GM21825 (cell line): ENCODE results near the gene SIAH3.
"Not testable (repeated sequence)": the region's sequence is repeated elsewhere in the genome, so short reads cannot be mapped to it uniquely, and the experiment has no call there.

Source experiments
- ATAC-seq: cut with Tn5 transposase; IDR thresholded peaks from one replicate; pipeline ENCODE4 v1.9.1; 2021; ENCODE audit warnings: mild to moderate bottlenecking, moderate library complexity; ENCODE audit not compliant: unreplicated experiment

SIAH3 gene

DNA sequence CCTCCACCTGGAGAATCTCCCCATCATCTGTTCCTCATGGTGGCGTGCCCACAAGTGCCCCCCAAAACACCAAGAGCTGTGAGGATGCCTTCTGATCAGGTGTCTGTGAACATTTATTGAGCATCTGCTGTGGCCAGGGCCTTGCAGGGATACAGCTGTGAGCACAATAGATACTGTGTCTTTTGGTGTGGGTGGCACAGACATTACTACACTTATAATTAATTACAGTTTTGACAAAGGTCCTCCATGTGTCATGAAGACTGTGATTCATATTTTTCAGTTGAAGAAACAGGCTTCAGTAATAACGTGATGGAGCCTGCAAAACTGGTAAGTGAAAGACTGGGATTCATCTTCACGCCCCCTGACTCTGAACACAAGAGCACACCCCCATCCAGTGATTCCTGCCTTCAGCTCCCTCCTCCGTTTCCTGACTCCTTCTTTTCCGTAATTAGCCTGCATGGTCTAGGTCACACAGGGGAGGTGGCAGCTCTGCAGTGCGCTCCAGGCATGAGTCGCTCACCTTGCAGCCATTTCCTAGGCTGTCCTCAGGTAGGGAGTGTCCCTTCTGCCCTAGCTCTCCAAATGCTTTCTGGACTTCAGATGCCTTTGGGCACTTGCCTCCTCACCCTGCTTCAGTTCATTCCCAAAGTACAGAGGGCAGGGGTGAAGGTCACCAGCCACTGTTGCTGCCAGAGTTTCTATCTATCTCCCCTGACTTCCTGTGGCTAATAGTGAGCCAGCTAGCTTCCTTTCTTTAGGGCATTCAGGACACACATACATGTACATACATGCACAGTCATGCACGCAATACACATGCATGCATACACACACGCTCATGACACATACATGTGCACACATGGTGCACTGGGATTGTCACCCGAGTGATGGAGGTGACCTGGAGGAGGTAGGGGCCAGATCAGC, 66.5 kb downstream of the SIAH3 start:
- no peak for ATAC-seq

DNA sequence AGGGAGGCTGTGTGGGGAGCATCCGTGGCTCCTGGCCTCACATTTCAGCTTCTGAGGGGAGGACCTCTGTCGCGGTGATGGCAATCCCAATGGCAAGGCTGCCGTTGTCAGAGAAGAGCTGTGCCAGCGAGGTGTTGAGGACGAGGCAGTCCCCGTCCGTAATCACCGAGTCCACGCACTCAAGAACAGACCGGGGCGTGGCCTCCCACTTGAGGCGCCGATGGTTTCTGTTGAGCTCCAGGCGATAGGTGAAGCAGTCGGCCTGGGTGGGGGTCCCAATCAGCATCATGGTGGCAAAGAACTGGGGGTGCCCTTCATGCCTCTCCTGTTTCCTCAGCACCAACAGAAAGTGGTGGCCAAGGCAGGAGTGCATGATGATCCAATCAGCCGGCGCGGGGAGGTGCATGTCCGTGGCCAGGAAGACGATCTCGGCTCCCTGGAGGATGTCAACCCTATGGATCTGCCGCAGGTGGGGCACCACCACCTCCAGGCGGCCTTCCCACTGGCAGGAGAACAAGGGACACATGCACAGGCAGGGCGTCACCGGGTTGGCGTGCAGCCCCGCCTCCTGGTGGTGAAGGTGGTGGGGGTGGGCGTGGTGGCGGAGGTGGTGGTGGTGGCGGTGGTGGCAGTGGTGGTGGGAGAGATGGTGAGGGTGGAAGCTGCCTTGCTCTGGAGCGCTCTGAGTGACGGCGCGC, 68.1 kb downstream of the SIAH3 start:
- no peak for ATAC-seq

DNA sequence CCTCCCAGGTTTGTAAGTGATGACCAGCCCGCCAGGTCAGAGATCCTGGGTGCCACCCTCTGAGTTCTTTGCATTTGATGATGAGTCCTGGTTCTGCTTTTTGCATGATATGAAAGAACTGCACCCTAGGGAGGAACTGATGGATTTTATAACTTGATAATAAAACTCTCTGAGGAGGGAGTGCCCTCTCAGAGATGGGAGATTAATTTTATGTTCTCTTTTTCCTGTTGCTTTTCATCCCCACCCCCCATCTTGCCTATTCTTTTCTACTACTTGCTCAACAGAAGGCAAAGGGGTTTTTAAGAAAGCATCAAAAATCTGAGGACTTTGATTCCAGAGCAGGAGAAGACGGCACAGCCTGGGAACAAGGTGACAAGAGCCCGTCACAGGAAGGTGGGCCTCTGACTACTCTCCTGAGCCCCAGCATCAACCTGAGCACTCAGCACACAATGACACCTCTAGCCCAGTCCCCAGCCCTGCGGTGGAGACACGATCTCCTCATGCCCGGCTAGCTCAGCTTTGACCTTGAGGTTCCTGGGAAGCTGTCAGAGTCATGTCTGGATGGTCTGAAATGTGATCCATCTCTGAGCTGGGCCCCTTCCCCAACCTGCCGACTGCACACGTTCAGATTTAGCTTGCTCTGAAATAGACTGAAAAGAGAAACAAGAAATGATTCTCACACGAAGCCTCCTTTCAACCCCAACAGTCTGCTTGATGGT, 69.1 kb downstream of the SIAH3 start:
- ATAC-seq: no peak

DNA sequence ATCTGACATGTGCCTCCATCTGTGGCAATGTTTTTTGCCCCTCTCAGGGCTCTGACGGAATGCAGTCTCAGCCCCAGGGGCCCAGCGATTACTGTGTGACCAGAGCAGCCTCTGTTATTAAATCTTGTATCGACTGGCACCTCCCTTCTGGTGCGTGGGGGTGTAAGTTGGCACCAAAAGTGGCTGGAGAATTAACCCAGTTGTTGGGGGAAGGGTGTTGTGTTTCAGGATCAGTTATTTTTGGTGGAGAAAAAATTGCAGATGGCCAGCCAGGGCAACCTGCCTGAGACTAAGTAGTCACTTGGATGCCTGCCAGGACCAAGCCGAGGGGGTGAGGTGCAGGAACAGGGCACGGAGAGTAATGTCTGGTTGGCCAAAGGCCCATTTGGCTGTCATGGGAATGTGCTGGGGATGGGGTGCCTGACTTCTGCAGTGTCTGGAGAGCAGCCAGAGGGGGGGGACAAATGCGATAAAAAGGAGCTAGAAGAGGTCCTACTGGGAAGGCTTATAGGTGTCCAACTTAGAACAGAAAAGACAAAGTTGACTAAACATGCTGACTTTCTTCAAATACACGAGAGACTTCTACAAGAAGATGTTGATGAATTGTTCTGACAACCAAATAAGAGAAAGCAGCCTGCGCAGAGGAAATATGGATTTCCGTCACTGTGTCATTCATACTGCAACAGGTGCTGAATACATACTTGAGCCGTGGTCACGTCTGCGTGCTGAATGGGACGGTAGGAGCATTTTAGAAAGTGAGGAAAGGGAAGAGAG, 69.8 kb downstream of the SIAH3 start:
- ATAC-seq: no peak

DNA sequence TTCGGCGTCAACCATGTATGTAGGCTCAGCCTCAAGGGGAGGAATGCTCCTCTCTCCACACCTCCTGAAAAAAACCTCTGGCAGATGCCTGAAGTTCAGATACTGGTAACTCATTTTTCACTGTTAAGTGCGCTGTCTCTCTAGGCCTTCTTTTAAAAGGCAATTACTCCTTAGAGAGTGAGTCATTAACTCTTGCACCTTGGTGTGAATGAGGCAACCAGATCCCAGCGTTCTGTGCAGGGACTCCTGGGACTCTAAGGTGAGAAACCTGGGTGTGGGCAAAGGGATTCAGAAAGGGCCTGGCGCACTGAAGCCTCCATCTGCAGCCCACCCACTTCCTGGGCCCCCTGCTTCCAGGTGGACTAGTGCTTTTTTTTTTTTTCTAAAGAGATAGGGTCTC, 71.7 kb downstream of the SIAH3 start:
- no peak for ATAC-seq

DNA sequence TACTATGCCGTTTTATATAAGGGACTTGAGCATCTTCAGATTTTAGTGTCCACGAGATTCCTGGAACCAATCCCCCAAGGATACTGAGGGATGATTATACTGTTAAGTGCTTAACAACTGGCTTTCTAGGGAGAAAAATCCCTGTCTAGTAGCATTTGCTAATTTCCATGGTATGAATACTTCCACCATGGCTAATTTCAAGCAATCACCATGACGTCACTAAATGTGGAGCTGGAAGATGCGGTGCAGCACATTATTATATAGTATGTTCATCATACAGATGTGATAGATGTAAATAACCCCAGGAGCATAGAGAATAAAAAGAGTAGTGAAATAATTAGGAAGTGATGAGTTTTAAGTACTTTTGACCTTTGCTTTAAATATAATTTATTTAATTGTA, 72.7 kb downstream of the SIAH3 start:
- no peak for ATAC-seq

DNA sequence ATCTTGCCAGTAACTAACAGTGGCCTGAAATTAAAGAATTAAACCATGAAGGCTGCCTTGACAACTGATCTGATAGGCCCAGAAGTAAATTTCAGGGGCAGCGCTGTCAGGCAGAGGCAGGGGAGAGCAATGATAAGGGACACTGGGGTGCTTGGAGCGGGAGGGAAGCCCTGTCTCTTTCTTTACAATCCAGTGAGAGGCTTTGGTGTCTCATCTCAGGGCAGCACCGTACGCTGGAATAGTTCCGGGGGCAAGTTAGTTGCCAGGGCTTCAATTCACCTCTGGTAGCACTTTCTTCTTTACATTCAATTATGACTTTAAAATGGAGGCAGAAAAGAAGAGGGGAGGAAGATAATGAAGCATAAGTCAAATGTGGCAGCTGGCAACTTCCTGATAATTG, 74.8 kb downstream of the SIAH3 start:
- ATAC-seq: no peak

DNA sequence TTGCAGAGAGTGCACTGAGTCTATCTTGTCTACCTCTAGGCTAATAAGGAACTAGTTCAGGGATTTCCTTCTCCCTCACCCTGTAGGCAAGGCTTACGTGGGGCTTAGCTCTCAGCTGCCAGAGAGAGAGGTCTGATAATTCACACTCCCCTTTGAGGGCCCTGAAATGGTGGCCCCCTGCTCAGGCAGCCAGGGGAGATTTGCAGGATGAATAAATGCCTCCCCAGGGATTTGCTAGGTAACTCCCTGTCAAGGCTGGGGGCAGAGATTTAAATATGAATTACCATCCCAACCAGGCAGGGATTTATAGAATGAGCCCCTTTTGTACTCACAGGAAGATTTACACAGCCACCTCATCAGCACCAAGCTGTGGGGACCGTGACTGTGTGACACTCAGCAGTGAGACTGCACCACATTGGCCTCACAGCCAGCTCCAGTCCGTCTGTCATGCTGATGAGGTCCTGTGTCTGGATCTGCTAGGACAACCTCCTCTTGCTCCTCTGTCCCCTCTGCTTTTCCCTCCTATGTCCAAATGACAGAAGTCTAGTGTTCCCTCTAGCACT, 76.1 kb downstream of the SIAH3 start:
- ATAC-seq: no peak

DNA sequence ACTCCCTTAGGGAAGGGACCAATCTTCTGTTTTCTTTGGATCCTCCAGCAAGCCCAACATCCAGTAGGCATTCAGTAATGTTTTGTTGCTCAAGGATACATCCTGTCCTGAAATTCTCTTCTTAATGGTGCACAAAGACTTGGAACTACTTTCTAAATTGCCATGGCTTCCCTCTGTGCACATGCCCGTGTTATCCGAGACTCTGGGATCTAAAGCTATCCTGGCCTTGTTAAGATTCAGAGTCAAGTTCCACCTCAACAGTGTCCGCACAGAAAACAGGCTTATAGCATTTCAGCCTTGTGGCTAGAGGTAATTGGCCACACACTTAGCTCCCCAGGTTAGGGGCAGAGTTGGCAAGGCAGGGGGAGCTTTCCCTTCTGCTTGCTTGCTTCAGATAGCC, 77.6 kb downstream of the SIAH3 start:
- ATAC-seq: no peak

DNA sequence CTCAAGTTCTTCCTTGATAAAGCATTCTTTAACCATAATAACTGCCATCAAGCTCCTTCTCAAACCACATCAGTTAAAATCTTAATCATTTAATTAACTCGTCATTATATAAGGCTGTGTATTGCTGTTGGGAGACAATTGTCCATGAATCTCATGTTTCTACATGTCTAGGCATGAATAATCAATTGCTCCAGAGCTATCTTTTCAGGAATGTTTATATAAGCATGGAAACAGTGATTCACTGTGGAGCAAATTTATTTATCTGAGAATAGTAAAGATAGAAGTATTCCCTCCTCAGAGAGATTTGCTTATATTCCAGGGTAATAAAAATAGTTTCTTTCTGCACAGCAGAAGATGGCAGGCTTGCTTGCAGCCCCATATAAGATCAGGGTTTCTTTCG, 78.3 kb downstream of the SIAH3 start:
- no peak for ATAC-seq

DNA sequence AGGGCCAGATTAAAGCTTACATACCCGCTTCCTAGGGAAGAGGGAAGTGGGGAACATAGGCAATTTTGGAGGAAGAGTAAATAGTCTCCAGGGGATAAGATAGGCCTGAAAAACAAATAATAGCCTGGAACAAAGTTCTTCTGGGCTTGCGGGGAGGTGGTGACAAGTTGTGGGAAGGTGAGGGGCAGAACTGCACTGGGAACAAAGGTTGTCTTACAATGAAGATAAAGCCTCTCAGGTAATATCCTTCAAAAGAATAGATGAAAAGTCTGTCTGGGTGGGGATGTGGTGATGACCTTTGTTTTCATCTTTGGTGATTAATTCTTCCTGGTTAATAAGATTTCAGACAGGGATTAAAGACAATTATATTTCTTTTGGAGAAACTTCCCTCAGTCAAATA, 80.7 kb downstream of the SIAH3 start:
- ATAC-seq: no peak

DNA sequence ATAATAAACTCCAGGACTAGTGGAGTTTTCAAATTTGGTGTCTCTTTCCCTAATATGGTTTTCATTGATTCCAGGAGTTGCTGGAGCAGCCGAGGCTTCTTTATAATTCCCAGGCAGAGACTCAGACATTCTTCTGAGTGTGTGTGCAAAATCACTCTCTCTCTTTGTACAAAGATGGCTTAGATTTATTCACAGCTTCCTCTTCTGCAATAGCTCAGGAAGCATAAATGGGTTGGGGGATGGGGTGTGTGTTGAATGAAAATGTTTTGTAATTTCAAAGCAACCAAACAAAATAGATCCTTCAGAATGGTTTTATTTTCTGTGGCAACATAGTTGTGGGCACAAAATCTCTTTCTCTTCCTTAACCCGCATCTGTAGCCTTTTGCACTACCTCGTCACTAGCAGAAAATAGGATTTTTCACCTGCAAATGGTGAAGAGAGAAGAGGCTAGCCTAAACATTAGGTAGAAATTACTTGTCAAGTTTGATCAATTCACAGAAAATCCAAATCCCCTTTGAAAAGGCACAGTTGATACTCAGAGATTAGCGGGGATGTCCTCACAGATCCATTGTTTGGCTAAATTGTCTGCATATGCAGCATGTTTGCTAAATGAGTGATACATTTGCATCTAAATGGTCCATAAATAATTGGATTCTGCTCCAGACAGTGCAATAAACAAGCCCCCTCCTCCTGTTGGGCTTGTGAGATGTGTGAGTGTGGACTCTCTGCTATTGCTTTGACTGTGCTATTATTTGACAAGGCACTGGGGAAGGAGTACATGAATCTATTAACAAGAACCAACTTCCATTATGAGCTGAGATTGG, 82.7 kb downstream of the SIAH3 start:
- ATAC-seq: no peak

DNA sequence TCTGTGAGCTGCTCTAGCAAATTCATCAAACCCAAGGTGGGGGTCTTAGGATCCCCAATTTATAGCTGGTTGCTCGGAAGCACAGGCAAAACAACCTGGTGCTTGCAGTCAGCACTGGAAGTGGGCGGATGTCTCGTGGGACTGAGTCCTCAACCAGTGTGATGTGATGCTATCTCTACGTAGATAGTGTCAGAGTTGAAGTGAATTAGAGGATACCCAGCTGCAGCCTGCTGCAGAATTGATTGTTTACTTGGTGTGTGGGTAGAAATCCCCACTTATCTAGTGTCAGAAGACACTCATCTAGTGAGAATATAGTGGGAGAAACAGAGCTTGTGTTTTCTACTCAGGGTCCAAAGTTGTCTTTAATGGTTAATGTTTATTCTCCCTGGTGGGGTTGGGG, 86.1 kb downstream of the SIAH3 start:
- no peak for ATAC-seq

DNA sequence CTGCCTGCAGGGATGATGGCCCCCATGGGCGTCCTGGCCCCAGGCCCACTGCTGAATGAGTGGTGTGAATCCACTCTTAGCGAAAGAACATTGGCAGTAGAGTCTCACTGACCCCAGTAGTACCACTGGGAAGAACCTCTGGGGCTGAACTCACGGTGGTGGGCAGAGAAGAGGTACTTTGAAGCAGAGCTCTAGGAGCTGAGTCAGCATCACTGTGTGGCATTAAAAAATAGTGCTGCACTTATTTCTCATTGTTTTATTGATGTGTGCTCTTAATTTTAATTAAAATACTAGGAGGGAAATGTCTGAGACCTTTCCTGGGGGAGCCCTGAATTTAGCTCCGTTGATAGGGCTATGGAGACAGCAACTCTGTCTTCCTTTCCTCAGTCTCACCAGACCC, 88.1 kb downstream of the SIAH3 start:
- ATAC-seq: no peak

DNA sequence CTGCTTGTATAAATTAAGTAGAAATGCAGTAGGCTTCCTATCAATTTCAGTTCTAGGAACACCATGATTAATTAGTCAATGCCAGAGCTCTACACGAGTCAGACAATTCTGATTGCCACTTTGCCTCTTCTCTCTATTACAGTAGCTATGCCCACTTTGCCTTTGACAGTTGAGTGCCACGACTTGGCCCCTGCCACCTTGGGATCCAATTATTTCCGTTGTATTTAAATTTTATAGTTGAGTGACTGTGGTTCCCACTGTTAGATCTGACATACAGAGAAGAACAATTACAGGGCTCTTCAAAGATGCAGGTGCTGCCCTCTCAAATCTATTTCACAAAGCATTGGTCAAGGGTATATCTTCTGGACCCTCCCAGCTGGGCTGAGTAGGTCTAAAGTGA, 94.0 kb downstream of the SIAH3 start:
- not testable (repeated sequence) for ATAC-seq

DNA sequence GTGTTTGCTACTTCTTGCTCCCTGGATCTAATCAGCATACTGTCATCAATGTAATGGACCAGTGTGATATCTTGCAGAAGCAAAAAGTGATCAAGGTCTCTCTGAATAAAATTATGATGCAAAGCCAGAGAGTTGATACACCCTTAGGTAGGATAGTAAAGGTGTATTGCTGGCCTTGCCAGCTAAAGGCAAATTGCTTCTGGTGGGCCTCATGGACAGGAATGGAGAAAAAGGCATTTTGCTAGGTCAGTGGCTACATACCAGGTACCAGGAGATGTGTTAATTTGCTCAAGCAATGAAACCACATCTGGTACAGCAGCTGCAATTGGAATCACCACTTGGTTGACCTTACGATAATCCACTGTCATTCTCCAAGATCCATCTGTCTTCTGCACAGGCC, 95.1 kb downstream of the SIAH3 start:
- not testable (repeated sequence) for ATAC-seq

DNA sequence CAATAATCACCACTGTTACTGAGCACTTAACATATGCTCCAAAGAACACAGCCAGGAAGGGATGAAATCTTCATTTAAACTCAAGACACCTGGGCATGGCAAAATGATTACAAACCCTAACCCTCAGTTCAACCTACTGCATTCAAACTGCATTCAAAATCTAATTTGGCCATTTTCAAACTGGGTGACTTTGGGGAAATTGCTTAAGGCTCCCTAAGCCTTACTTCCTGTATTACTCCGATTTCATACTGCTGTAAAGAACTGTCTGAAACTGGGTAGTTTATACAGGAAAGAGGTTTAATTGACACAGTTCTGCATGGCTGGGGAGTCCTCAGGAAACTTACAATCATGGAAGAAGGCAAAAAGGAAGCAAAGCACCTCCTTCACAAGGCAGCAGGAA, 99.0 kb downstream of the SIAH3 start:
- no peak for ATAC-seq

DNA sequence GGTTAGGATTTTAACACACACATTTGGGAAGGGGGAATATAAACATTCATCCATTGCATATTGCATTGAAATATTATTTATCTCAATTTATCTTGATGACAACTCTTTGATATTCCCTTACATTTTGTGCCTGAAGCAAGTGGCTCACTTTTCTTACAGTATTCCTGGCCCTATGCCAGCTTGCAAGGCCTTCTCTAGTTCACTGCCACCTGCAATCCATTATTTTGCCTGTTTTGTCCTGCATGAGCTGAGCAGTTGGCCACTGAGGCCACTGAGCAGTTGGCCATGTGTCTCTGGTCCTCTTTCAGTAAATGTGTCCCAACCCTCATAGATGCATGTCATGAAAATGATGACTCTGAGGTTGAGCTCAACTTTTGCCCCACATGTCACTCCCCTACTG, 99.7 kb downstream of the SIAH3 start:
- ATAC-seq: no peak

DNA sequence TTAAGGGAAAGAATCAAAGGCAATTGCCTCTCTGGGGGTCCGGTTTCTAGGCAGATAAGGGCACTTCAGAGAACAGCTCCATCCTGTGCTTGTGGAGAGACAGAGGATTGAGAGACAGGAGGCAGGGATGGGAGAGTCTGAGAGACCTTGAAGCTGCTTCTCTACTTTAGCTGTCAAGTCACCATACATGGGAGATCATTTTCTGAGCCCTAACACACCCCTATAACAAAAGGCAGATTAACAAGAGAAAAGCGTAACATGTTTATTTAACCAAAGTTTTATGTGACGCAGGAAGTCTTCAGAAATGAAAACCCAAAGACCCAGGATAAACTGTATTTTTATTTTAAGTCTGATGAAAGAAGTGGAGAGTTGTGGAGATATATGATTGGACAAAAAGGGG, 101.0 kb downstream of the SIAH3 start:
- no peak for ATAC-seq
